Suprapubic skin (tissue), 3 donors: ENCODE measurements around the gene AATF.

Experiments
- POLR2A ChIP-seq, 2 donors: fragments of 450-650 bp; IDR thresholded peaks; one replicate each; pipeline ENCODE4 v1.6.1; 2017; ENCODE audit warnings: antibody characterized with exemption in 2 of 2, mild to moderate bottlenecking in 2 of 2, moderate library complexity in 2 of 2
- TF ChIP-seq, protein P1 (sequence below), 2 donors: fragments of 200-600 bp in 1 of 2; fragments of 450-650 bp in 1 of 2; sonication (generic) in 1 of 2; IDR thresholded peaks; one replicate each; pipeline ENCODE4 v1.5.1; 2016 to 2019; ENCODE audit warnings: antibody characterized with exemption in 2 of 2, mild to moderate bottlenecking in 1 of 2, moderate library complexity in 1 of 2

- TF ChIP-seq, protein P1, sequence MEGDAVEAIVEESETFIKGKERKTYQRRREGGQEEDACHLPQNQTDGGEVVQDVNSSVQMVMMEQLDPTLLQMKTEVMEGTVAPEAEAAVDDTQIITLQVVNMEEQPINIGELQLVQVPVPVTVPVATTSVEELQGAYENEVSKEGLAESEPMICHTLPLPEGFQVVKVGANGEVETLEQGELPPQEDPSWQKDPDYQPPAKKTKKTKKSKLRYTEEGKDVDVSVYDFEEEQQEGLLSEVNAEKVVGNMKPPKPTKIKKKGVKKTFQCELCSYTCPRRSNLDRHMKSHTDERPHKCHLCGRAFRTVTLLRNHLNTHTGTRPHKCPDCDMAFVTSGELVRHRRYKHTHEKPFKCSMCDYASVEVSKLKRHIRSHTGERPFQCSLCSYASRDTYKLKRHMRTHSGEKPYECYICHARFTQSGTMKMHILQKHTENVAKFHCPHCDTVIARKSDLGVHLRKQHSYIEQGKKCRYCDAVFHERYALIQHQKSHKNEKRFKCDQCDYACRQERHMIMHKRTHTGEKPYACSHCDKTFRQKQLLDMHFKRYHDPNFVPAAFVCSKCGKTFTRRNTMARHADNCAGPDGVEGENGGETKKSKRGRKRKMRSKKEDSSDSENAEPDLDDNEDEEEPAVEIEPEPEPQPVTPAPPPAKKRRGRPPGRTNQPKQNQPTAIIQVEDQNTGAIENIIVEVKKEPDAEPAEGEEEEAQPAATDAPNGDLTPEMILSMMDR (IDR thresholded peaks at IDR 0.05): no peak
- TF ChIP-seq POLR2A (IDR thresholded peaks at IDR 0.05): no peak
Measured at GRCh38 chr17:37101306-37101705, 152.6 kb downstream of the AATF start.
